CD8-positive, alpha-beta memory T cell (primary cell): ENCODE measurements around the gene KRTAP10-5. TPM values are rescaled to one million over a fixed set of nuclear protein-coding genes. Genes with fewer than 3 reads are reported as not detected.
"Not testable (repeated sequence)": the region's sequence is repeated elsewhere in the genome, so short reads cannot be mapped to it uniquely, and the experiment has no call there.

Source experiments
- CTCF ChIA-PET: fragments of 350-600 bp; sonication (Branson Sonifier 250); formaldehyde crosslinking; loops from one replicate; lab custom pipeline; 2021; ENCODE audit warnings: antibody characterized with exemption; lab: Charles Lee
- POLR2A ChIA-PET: fragments of 350-600 bp; sonication (Branson Sonifier 250); formaldehyde crosslinking; loops from one replicate; lab custom pipeline; 2021; ENCODE audit warnings: antibody characterized with exemption; lab: Charles Lee
- DNase-seq, 5 donors: peaks; one replicate each; pipeline versions ENCODE4 v3.0.0 to v3.0.0-alpha.2; 2020 to 2022; ENCODE audit warnings: mixed read lengths in 1 of 5
- H3K27ac ChIP-seq: one replicate; pipeline ENCODE4 v1.7.0; 2013; ENCODE audit warnings: low read depth, mild to moderate bottlenecking, low read length, moderate library complexity
- H3K27me3 ChIP-seq: 2 replicates; pipeline ENCODE4 v1.7.0; 2013; ENCODE audit warnings: low read length, mild to moderate bottlenecking; ENCODE audit not compliant: insufficient read depth, poor library complexity, severe bottlenecking
- H3K36me3 ChIP-seq: 2 replicates; pipeline ENCODE4 v1.7.0; 2013; ENCODE audit warnings: mild to moderate bottlenecking, low read length, moderate library complexity; ENCODE audit not compliant: insufficient read depth
- H3K4me1 ChIP-seq: 2 replicates; pipeline ENCODE4 v1.7.0; 2013; ENCODE audit warnings: mild to moderate bottlenecking, low read length, moderate library complexity; ENCODE audit not compliant: insufficient read depth
- H3K4me3 ChIP-seq: 2 replicates; pipeline ENCODE4 v1.7.0; 2013; ENCODE audit warnings: mild to moderate bottlenecking, low read length
- H3K9me3 ChIP-seq: 2 replicates; pipeline ENCODE4 v1.7.0; 2013; ENCODE audit warnings: mild to moderate bottlenecking, low read length
- H3K27ac Mint-ChIP-seq, 8 donors: one replicate each; pipeline ENCODE4 v1.8.0; 2020 to 2021; ENCODE audit warnings: mixed read lengths in 8 of 8, mild to moderate bottlenecking in 6 of 8, inconsistent platforms in 3 of 8, moderate library complexity in 3 of 8
- H3K27me3 Mint-ChIP-seq, 2 donors: one replicate each; pipeline ENCODE4 v1.8.0; 2020 to 2021; ENCODE audit warnings: mixed read lengths in 2 of 2, mild to moderate bottlenecking in 1 of 2, moderate library complexity in 1 of 2
- H3K36me3 Mint-ChIP-seq, 3 donors: one replicate each; pipeline ENCODE4 v1.8.0; 2020 to 2021; ENCODE audit warnings: mixed read lengths in 3 of 3, inconsistent platforms in 1 of 3, mild to moderate bottlenecking in 1 of 3
- H3K4me1 Mint-ChIP-seq, 3 donors: one replicate each; pipeline ENCODE4 v1.8.0; 2020 to 2021; ENCODE audit warnings: mixed read lengths in 3 of 3, inconsistent platforms in 1 of 3, mild to moderate bottlenecking in 1 of 3
- H3K4me3 Mint-ChIP-seq, 7 donors: one replicate each; pipeline ENCODE4 v1.8.0; 2020 to 2021; ENCODE audit warnings: mixed read lengths in 7 of 7, mild to moderate bottlenecking in 6 of 7, moderate library complexity in 4 of 7, inconsistent platforms in 2 of 7
- H3K9me3 Mint-ChIP-seq, 5 donors: one replicate each; pipeline ENCODE4 v1.8.0; 2020 to 2022; ENCODE audit warnings: mixed read lengths in 5 of 5, mild to moderate bottlenecking in 3 of 5, moderate library complexity in 2 of 5, inconsistent platforms in 1 of 5
- polyA plus RNA-seq: library from polyadenylated mRNA; unstranded; fragments of 300-500 nt; fragmentation: Illumina TruSeq; gene quantifications from one replicate; pipeline ENCODE4 v1.2.3, GENCODE V29; 2021
- total RNA-seq, 2 experiments: library from RNA; stranded (reverse); gene quantifications; one replicate each; pipeline ENCODE4 v1.2.3, GENCODE V29; 2021

The KRTAP10-5 gene
- total and polyA plus RNA-seq, 3 experiments from 2014 or later, result not detected

GRCh38 chr21:44593598-44594405 is 13.4 kb upstream of the KRTAP10-5 start:
- peaks cover 2 to 12% (median 5%) of the 10 kb centered on the region in 3 donors for H3K4me1 Mint-ChIP-seq
- Histone ChIP-seq H3K27ac (peak overlapping the region; percentile 73), H3K36me3 (no peaks in the 10 kb centered on the region), H3K27me3 (no peaks in the 10 kb centered on the region), H3K4me1 (no peaks in the 10 kb centered on the region), H3K9me3 (no peaks in the 10 kb centered on the region), H3K4me3 (no peak overlapping the region)
- H3K4me3 Mint-ChIP-seq, result no peak overlapping the region
- peaks cover 0 to 7% (median 2%) of the 10 kb centered on the region in 3 donors for H3K36me3 Mint-ChIP-seq
- POLR2A ChIA-PET, result no interaction called here
- CTCF ChIA-PET, result no interaction called here
- no peak for DNase-seq
- H3K27ac Mint-ChIP-seq, result peak overlapping the region in 3 of 8 donors; percentile 38 to 60 (median 52)
- H3K27me3 Mint-ChIP-seq, result peaks cover 4 to 9% of the 10 kb centered on the region in 2 donors
- peaks cover 0 to 8% (median 2%) of the 10 kb centered on the region in 5 donors for H3K9me3 Mint-ChIP-seq

DNA sequence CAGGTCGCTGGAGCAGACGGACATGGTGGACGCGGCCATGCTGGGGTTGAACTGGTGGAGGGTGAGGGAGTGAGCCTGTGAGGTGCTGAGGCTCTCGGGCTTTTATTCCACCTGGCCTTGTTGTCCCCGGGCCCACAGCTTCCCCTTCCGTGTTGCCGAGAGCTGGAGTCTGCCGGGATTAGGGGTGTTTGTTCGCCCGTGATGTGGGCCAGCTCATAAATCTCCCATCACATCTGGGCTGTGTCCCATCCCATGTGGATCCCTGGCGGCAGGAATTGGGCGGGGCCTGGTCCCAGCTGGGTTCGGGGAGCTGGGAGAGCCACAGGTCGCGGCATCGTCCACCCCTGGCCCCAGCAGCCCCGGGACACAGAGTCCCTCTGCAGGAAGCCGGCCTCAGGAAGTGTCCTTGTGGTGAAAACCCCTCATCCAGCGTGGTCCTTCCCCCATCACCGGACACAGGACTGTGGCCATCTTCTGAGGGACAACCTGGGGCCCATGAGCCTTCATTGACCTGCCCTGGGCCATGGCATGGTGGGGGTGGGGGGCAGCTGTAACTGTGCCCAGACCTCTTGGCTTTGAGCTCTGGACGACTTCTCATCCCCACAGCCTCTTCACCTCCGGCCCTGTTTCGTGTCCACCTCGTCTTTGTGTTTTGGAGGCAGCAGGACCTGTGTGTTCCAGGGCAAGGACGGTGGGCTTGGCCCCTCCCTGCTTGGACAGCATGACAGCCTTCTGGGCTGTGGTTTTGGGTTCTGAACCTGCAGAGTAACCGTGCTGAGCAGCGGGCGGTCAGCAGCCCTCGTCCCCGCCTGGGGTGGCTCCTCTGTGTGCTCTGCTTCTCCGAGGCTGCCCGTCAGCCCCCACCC is 12.3 kb upstream of the KRTAP10-5 start, which contains the start of gene KRTAP10-6:
KRTAP10-6 (minus strand) TSS at position 60 of the 866 bp plus-strand sequence; CDS start at position 39, 21 bp downstream.
- ChIA-PET CTCF (no interaction called here), POLR2A (no interaction called here)
- Histone ChIP-seq H3K27me3 (no peaks in the 10 kb centered on the region), H3K9me3 (no peaks in the 10 kb centered on the region), H3K4me1 (no peaks in the 10 kb centered on the region), H3K27ac (peak within 1 kb of the TSS; percentile 73), H3K4me3 (no peak within 1 kb of the TSS), H3K36me3 (no peaks in the 10 kb centered on the region)
- H3K27ac Mint-ChIP-seq, result peak within 1 kb of the TSS in 1 of 8 donors; percentile 52
- DNase-seq, result no peak
- H3K27me3 Mint-ChIP-seq, result peaks cover 1 to 10% of the 10 kb centered on the region in 2 donors
- peaks cover 0 to 2% (median 0%) of the 10 kb centered on the region in 3 donors for H3K36me3 Mint-ChIP-seq
- peaks cover 2 to 12% (median 5%) of the 10 kb centered on the region in 3 donors for H3K4me1 Mint-ChIP-seq
- no peak within 1 kb of the TSS for H3K4me3 Mint-ChIP-seq
- no peaks in the 10 kb centered on the region for H3K9me3 Mint-ChIP-seq

- H3K4me3 Mint-ChIP-seq, H3K27ac ChIP-seq, CTCF ChIA-PET, H3K36me3 Mint-ChIP-seq, H3K27me3 ChIP-seq, H3K36me3 ChIP-seq, H3K9me3 ChIP-seq, H3K9me3 Mint-ChIP-seq, H3K4me3 ChIP-seq, DNase-seq, H3K27ac Mint-ChIP-seq, H3K4me1 ChIP-seq, POLR2A ChIA-PET: not testable (repeated sequence)
- H3K27me3 Mint-ChIP-seq, result peaks cover 1 to 19% of the 10 kb centered on the region in 2 donors
- H3K4me1 Mint-ChIP-seq, result peaks cover 2 to 12% (median 5%) of the 10 kb centered on the region in 3 donors
Observed at GRCh38 chr21:44591801-44592130, 11.4 kb upstream of the KRTAP10-5 start.

DNA sequence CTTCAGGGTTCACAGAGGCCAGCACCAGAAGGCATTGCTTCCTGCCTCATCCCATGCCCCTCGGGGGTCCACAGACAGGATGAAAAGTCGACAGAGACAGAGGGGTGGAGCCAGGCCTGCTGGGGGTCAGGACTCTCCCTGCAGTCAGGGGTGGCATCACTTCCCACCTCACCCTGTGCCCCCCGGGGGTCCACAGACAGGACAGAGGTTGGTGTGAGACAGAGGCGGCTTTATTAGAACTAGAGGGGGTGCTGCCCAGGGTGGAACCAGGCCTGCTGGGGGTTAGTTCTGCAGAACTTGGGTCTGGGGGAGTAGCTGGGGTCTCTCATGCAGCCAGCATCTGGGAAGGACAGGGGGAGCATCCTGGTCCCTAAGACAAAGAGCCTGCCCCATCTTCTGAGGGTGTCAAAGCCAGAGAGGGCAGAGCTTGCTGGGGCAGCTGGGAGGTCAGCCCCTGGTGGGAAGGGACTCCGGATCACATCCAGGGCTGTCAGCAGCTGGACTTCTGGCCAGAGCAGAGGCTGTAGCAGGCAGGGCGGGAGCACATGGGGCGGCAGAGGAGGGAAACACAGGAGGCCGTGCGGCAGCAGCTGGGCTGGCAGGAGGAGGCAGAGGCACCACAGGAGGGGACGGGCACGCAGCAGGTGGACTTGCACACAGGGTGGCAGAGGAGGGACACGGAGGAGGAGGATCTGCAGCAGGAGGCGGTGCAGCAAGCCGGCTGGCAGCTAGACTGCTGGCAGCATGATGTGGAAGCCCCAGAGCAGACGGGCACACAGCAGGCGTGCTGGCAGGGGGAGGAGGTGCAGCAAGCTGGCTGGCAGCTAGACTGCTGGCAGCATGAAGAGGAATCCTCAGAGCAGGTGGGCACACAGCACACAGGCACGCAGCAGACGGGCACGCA is 10.7 kb upstream of the KRTAP10-5 start:
- H3K4me3 Mint-ChIP-seq, DNase-seq: not testable (repeated sequence)

DNA sequence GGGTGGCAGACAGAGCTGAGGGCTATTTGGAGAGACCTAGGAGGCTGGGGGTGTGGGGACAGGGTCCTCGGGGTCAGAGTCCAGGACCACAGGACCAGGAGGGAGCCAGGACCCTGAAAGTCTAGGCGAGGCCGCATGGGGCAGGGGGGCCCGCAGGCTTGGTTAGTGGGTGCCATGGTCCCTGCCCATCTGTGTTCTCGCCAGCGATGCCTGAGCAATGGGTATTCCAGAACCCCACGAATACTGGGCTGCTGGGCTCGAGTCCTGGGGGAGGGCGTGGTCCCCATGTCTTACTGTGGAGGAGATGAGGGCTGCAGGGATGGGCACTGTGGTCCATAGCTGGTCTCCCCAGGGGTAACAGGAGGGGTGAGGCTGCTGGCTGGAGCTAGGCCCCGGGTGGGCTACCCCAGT is 9.9 kb upstream of the KRTAP10-5 start:
- DNase-seq, result no peak
- H3K9me3 Mint-ChIP-seq, result no peaks in the 10 kb centered on the region
- no peak overlapping the region for H3K27ac ChIP-seq
- no peak overlapping the region for H3K4me3 ChIP-seq
- H3K27me3 Mint-ChIP-seq, result peaks cover 1 to 32% of the 10 kb centered on the region in 2 donors
- ChIA-PET CTCF (no interaction called here), POLR2A (no interaction called here)
- H3K4me1 Mint-ChIP-seq, result peaks cover 2 to 11% (median 3%) of the 10 kb centered on the region in 3 donors
- no peaks in the 10 kb centered on the region for H3K36me3 ChIP-seq
- no peaks in the 10 kb centered on the region for H3K27me3 ChIP-seq
- H3K4me3 Mint-ChIP-seq, result no peak overlapping the region
- no peaks in the 10 kb centered on the region for H3K9me3 ChIP-seq
- H3K4me1 ChIP-seq, result no peaks in the 10 kb centered on the region
- no peak overlapping the region for H3K27ac Mint-ChIP-seq
- H3K36me3 Mint-ChIP-seq, result peaks cover 0 to 7% (median 2%) of the 10 kb centered on the region in 3 donors

More for the DNA sequence above, 10.7 kb upstream of the KRTAP10-5 start:
- Mint-ChIP-seq H3K27me3 (peaks cover 1 to 25% of the 10 kb centered on the region in 2 donors), H3K4me1 (peaks cover 2 to 12% (median 5%) of the 10 kb centered on the region in 3 donors), H3K27ac (peak overlapping the region in 1 of 8 donors; percentile 83)
- H3K36me3 ChIP-seq, H3K4me3 ChIP-seq, H3K9me3 Mint-ChIP-seq, POLR2A ChIA-PET, CTCF ChIA-PET, H3K36me3 Mint-ChIP-seq, H3K9me3 ChIP-seq, H3K27ac ChIP-seq, H3K27me3 ChIP-seq, H3K4me1 ChIP-seq: not testable (repeated sequence)

DNA sequence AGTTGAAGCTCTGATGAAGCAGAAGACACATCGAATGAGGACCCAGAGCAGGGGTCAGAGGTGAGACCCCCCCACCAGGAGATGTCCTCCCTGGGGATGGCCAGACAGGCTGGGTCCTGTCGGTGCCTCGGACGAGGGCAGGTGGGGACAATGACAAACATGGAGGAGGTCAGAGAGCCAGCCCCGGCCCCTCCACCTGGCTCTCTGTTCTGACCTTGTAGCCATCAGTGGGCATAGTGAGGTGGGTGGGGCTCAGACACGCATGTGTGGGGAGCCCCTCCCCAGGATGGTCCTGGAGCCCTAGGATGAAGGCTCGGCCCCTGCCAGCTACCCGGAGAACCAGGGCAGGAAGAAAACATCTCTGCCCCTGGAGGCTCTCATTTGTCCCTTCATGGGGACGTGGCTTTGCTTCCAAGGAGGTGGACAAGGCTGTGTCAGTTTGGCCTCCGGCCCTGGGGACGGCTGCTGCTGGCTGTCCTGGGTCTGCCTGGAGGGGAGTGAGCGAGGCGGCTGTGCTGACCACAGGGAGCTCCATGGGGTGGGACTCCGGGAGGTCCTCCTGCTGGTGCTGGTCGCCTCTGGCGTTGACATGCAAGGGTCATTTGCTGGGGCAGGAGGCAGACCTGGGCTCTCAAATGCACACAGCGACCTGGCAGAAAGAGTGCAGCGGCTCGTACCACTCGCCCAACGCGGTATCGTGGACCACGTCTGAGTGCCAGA is 9.3 kb upstream of the KRTAP10-5 start:
- no peak overlapping the region for H3K4me3 Mint-ChIP-seq
- H3K36me3 Mint-ChIP-seq, result peaks cover 0 to 8% (median 0%) of the 10 kb centered on the region in 3 donors
- CTCF ChIA-PET, result no interaction called here
- peaks cover 0 to 8% (median 0%) of the 10 kb centered on the region in 3 donors for H3K4me1 Mint-ChIP-seq
- no peak overlapping the region for H3K27ac ChIP-seq
- H3K9me3 ChIP-seq, result no peaks in the 10 kb centered on the region
- H3K27me3 Mint-ChIP-seq, result peaks cover 5 to 36% of the 10 kb centered on the region in 2 donors
- H3K9me3 Mint-ChIP-seq, result no peaks in the 10 kb centered on the region
- POLR2A ChIA-PET, result no interaction called here
- no peak overlapping the region for H3K4me3 ChIP-seq
- no peaks in the 10 kb centered on the region for H3K4me1 ChIP-seq
- no peaks in the 10 kb centered on the region for H3K36me3 ChIP-seq
- no peak overlapping the region for H3K27ac Mint-ChIP-seq
- DNase-seq, result no peak
- H3K27me3 ChIP-seq, result no peaks in the 10 kb centered on the region

GRCh38 chr21:44589094-44589493 is 8.7 kb upstream of the KRTAP10-5 start:
- ChIA-PET POLR2A (no interaction called here), CTCF (no interaction called here)
- Mint-ChIP-seq H3K4me3 (no peak overlapping the region), H3K36me3 (peaks cover 0 to 8% (median 0%) of the 10 kb centered on the region in 3 donors), H3K27me3 (peaks cover 5 to 41% of the 10 kb centered on the region in 2 donors), H3K4me1 (peaks cover 0 to 13% (median 1%) of the 10 kb centered on the region in 3 donors), H3K27ac (no peak overlapping the region), H3K9me3 (peaks cover 0 to 1% (median 0%) of the 10 kb centered on the region in 5 donors)
- Histone ChIP-seq H3K4me3 (no peak overlapping the region), H3K36me3 (no peaks in the 10 kb centered on the region), H3K4me1 (no peaks in the 10 kb centered on the region), H3K9me3 (no peaks in the 10 kb centered on the region), H3K27me3 (no peaks in the 10 kb centered on the region), H3K27ac (no peak overlapping the region)
- no peak for DNase-seq
